H1 (cell line): ENCODE measurements around the gene INTS1. TPM values are rescaled to one million over a fixed set of nuclear protein-coding genes. Genes with fewer than 3 reads are reported as not detected.

Experiments
- CTCF ChIA-PET: fragments of 300-600 bp; sonication (Branson Sonifier 250); formaldehyde crosslinking; loops from one replicate; lab custom pipeline; 2021; ENCODE audit not compliant: partially characterized antibody; lab: Charles Lee
- POLR2A ChIA-PET: fragments of 300-600 bp; sonication (Branson Sonifier 250); formaldehyde crosslinking; loops from one replicate; lab custom pipeline; 2021; ENCODE audit warnings: inconsistent platforms; ENCODE audit not compliant: partially characterized antibody; lab: Charles Lee
- DNase-seq, 2 experiments: peaks; one replicate each; pipeline versions ENCODE4 v3.0.0 to v3.0.0-alpha.2; 2010 to 2022; ENCODE audit warnings: low spot score in 2 of 2, low read depth in 1 of 2, mixed read lengths in 1 of 2
- FAIRE-seq: peaks from 2 replicates; lab custom pipeline; 2011; peaks lifted over from hg19 to GRCh38; lab: Jason Lieb, UNC
- H2AFZ ChIP-seq: 2 replicates; pipeline ENCODE4 v1.8.1; 2012; ENCODE audit warnings: low read length, inconsistent platforms
- H2AK5ac ChIP-seq: 2 replicates; pipeline ENCODE4 v1.6.1; 2013; ENCODE audit warnings: low read depth, low read length
- H2BK120ac ChIP-seq: replicated peaks from 2 replicates; pipeline ENCODE3; 2013; ENCODE audit warnings: low read depth, low read length, inconsistent platforms
- H2BK12ac ChIP-seq: 2 replicates; pipeline ENCODE4 v1.6.1; 2013; ENCODE audit warnings: low read depth, low read length
- H2BK15ac ChIP-seq: 2 replicates; pipeline ENCODE4 v1.6.1; 2013; ENCODE audit warnings: low read length
- H2BK20ac ChIP-seq: 2 replicates; pipeline ENCODE4 v1.6.1; 2013; ENCODE audit warnings: low read length
- H2BK5ac ChIP-seq: 2 replicates; pipeline ENCODE4 v1.6.1; 2013; ENCODE audit warnings: low read depth, low read length
- H3K14ac ChIP-seq: 2 replicates; pipeline ENCODE4 v1.6.1; 2013; ENCODE audit warnings: inconsistent platforms; ENCODE audit not compliant: insufficient read length
- H3K18ac ChIP-seq: 2 replicates; pipeline ENCODE4 v1.6.1; 2013; ENCODE audit warnings: low read length; ENCODE audit errors: extremely low read depth
- H3K23ac ChIP-seq: 2 replicates; pipeline ENCODE4 v1.6.1; 2013; ENCODE audit warnings: inconsistent platforms; ENCODE audit not compliant: insufficient read length
- H3K23me2 ChIP-seq: 2 replicates; pipeline ENCODE4 v1.6.1; 2013; ENCODE audit warnings: low read depth, low read length
- H3K27ac ChIP-seq: 2 replicates; pipeline ENCODE4 v1.6.1; 2011; ENCODE audit warnings: low read depth, low read length, inconsistent platforms
- H3K27me3 ChIP-seq, 4 experiments: replicated peaks in 1 of 4; 1 replicate in 1 of 4; 2 replicates in 3 of 4; pipeline versions ENCODE4 v1.6.1 to v1.8.1; 2011 to 2013; ENCODE audit warnings: low read length in 3 of 4, mild to moderate bottlenecking in 3 of 4, inconsistent platforms in 2 of 4, mixed read lengths in 2 of 4, moderate library complexity in 1 of 4; ENCODE audit not compliant: control insufficient read depth in 3 of 4, insufficient read depth in 3 of 4; ENCODE audit errors: extremely low read depth in 1 of 4
- H3K36me3 ChIP-seq, 4 experiments: 2 replicates each; pipeline versions ENCODE4 v1.6.1 to v1.8.1; 2011 to 2013; ENCODE audit warnings: mild to moderate bottlenecking in 4 of 4, low read length in 3 of 4, moderate library complexity in 2 of 4, control low read depth in 1 of 4, inconsistent platforms in 1 of 4; ENCODE audit not compliant: insufficient read depth in 4 of 4, control insufficient read depth in 2 of 4
- H3K4ac ChIP-seq: replicated peaks from 2 replicates; pipeline ENCODE3; 2013; ENCODE audit warnings: low read length, low read depth, mixed read lengths, inconsistent platforms; ENCODE audit not compliant: insufficient read length
- H3K4me1 ChIP-seq, 4 experiments: replicated peaks in 1 of 4; 1 replicate in 1 of 4; 2 replicates in 3 of 4; pipeline versions ENCODE4 v1.6.1 to v1.8.1; 2011 to 2013; ENCODE audit warnings: low read length in 3 of 4, inconsistent platforms in 2 of 4, mixed read lengths in 1 of 4; ENCODE audit not compliant: insufficient read depth in 4 of 4, control insufficient read depth in 3 of 4
- H3K4me2 ChIP-seq, 2 experiments: 2 replicates each; pipeline versions ENCODE4 v1.6.1 to v1.8.1; 2011 to 2013; ENCODE audit warnings: low read depth in 2 of 2, low read length in 2 of 2, control low read depth in 1 of 2, inconsistent platforms in 1 of 2, mild to moderate bottlenecking in 1 of 2; ENCODE audit not compliant: insufficient read depth in 1 of 2
- H3K4me3 ChIP-seq, 4 experiments: fragments of 200-600, 300-600 bp in 1 of 4; sonication (generic), shearing (Covaris generic), sonication (Bioruptor Twin) in 1 of 4; 2 replicates each; pipeline versions ENCODE4 v1.5.1 to v1.8.1; 2011 to 2016; ENCODE audit warnings: low read length in 4 of 4, low read depth in 3 of 4, control low read depth in 2 of 4, inconsistent platforms in 2 of 4, mild to moderate bottlenecking in 2 of 4, mixed read lengths in 1 of 4, moderate library complexity in 1 of 4; ENCODE audit not compliant: insufficient read depth in 2 of 4; ENCODE audit errors: extremely low read depth in 1 of 4
- H3K56ac ChIP-seq: replicated peaks from 2 replicates; pipeline ENCODE3; 2013; ENCODE audit warnings: low read depth, mild to moderate bottlenecking, mixed read lengths, low read length, inconsistent platforms; ENCODE audit not compliant: insufficient read length
- H3K79me1 ChIP-seq: 2 replicates; pipeline ENCODE4 v1.6.1; 2013; ENCODE audit warnings: low read depth, low read length, control low read depth
- H3K79me2 ChIP-seq, 2 experiments: 2 replicates each; pipeline versions ENCODE4 v1.6.1 to v1.8.1; 2012 to 2013; ENCODE audit warnings: low read length in 2 of 2, mild to moderate bottlenecking in 2 of 2, inconsistent platforms in 1 of 2; ENCODE audit not compliant: insufficient read depth in 2 of 2, control insufficient read depth in 1 of 2
- H3K9ac ChIP-seq, 4 experiments: replicated peaks in 1 of 4; 1 replicate in 1 of 4; 2 replicates in 3 of 4; pipeline versions ENCODE4 v1.6.1 to v1.8.1; 2011 to 2013; ENCODE audit warnings: low read depth in 3 of 4, low read length in 3 of 4, control low read depth in 2 of 4, mild to moderate bottlenecking in 2 of 4, moderate library complexity in 2 of 4, inconsistent platforms in 1 of 4; ENCODE audit errors: extremely low read depth in 1 of 4
- H3K9me3 ChIP-seq, 2 experiments: 2 replicates each; pipeline versions ENCODE4 v1.6.1 to v1.8.1; 2012 to 2013; ENCODE audit warnings: mild to moderate bottlenecking in 2 of 2, moderate library complexity in 2 of 2, control low read depth in 1 of 2, inconsistent platforms in 1 of 2, low read depth in 1 of 2, low read length in 1 of 2, mixed read lengths in 1 of 2; ENCODE audit not compliant: insufficient read depth in 2 of 2
- H4K20me1 ChIP-seq, 2 experiments: replicated peaks in 1 of 2; 2 replicates each; pipeline versions ENCODE3 to v1.8.1; 2011 to 2013; ENCODE audit warnings: inconsistent platforms in 2 of 2, low read length in 2 of 2, mild to moderate bottlenecking in 1 of 2; ENCODE audit not compliant: insufficient read depth in 2 of 2, control insufficient read depth in 1 of 2
- H4K5ac ChIP-seq: 2 replicates; pipeline ENCODE4 v1.6.1; 2013; ENCODE audit warnings: low read length, low read depth, mixed read lengths, inconsistent platforms; ENCODE audit not compliant: insufficient read length
- H4K8ac ChIP-seq: 2 replicates; pipeline ENCODE4 v1.8.0; 2013; ENCODE audit warnings: mild to moderate bottlenecking, moderate library complexity, low read length, inconsistent platforms; ENCODE audit not compliant: insufficient read depth; ENCODE audit errors: extremely low read depth
- H4K91ac ChIP-seq: replicated peaks from 2 replicates; pipeline ENCODE3; 2013; ENCODE audit warnings: low read length, mixed read lengths, inconsistent platforms; ENCODE audit not compliant: insufficient read length
- ATF2 ChIP-seq: IDR thresholded peaks from 2 replicates; pipeline ENCODE4 v1.6.1; 2012; ENCODE audit warnings: low read length, inconsistent platforms
- CTCF ChIP-seq, 3 experiments: IDR thresholded peaks; 1 replicate in 2 of 3; 2 replicates in 1 of 3; pipeline versions ENCODE4 v1.5.1 to v1.6.1; 2011; ENCODE audit warnings: low read length in 3 of 3, mild to moderate bottlenecking in 3 of 3, inconsistent platforms in 2 of 3, low read depth in 1 of 3, moderate library complexity in 1 of 3; ENCODE audit not compliant: insufficient read depth in 1 of 3; ENCODE audit errors: control extremely low read depth in 1 of 3
- POLR2A ChIP-seq, 2 experiments: IDR thresholded peaks; 1 replicate in 1 of 2; 2 replicates in 1 of 2; pipeline ENCODE4 v1.6.1; 2011; ENCODE audit warnings: low read depth in 2 of 2, low read length in 2 of 2, mild to moderate bottlenecking in 2 of 2; ENCODE audit errors: control extremely low read depth in 1 of 2
- RAD21 ChIP-seq, 2 experiments: IDR thresholded peaks in 1 of 2; conservative IDR thresholded peaks in 1 of 2; 2 replicates each; pipeline ENCODE4 v1.6.1; 2011; ENCODE audit warnings: low read depth in 2 of 2, low read length in 2 of 2, improper control_type of control experiment in 1 of 2, inconsistent platforms in 1 of 2, mild to moderate bottlenecking in 1 of 2, moderate library complexity in 1 of 2
- WGBS, 2 experiments: shearing (Covaris generic) in 1 of 2; methylation state at CpG; one replicate each; pipeline versions ENCODE4 v1.1.6 to v1.1.7; 2013 to 2015; ENCODE audit warnings: low lambda C conversion rate in 2 of 2, mixed read lengths in 2 of 2, inconsistent platforms in 1 of 2, low coverage in 1 of 2, missing lambda C conversion rate in 1 of 2; ENCODE audit not compliant: insufficient replicate concordance in 2 of 2, insufficient coverage in 1 of 2, insufficient read length in 1 of 2; ENCODE audit errors: extremely low coverage in 1 of 2, missing lambda C conversion rate in 1 of 2; 5-methylcytosine and 5-hydroxymethylcytosine counted together
- polyA plus RNA-seq, 7 experiments: library from polyadenylated mRNA; depleted of rRNA in 3 of 7; stranded (reverse) in 5 of 7; unstranded in 2 of 7; fragments of >200 nt in 5 of 7; fragments of 200-250 nt in 2 of 7; gene quantifications; 1 replicate in 5 of 7; 2 replicates in 1 of 7; 4 replicates in 1 of 7; pipeline versions ENCODE4 v1.2.1 to v1.2.3, GENCODE V29; 2011 to 2013; ENCODE audit warnings: missing spikeins in 2 of 7, mixed read lengths in 2 of 7
- total RNA-seq: library from RNA; stranded (reverse); fragmentation: NEBNext Ultra II Directional; extraction: Animal tissue kit (Norgen Biotek cat#: 25700); gene quantifications from 2 replicates; pipeline ENCODE4 v1.2.1, GENCODE V29; 2021

The INTS1 gene
- total and polyA plus RNA-seq, 2 of the 8 experiments (the other 6 are each of a cell fraction or from before 2014, with no cell fraction given): 76.9 to 104 TPM

GRCh38 chr7:1544896-1545416, 40.8 kb upstream of the INTS1 start:
- no peak for FAIRE-seq
- no peak for TF ChIP-seq ATF2
- TF ChIP-seq CTCF (IDR thresholded peaks at IDR 0.05; ENCODE audit: control extremely low read depth in 1 of 3, insufficient read depth in 1 of 3, low read depth in 1 of 3, low read length in 3 of 3): no peak
- TF ChIP-seq POLR2A (IDR thresholded peaks at IDR 0.05; ENCODE audit: control extremely low read depth in 1 of 2, low read depth in 2 of 2, low read length in 2 of 2): no peak
- TF ChIP-seq RAD21 (IDR thresholded peaks at IDR 0.05 in 1 of 2, conservative IDR thresholded peaks at IDR 0.05 in 1 of 2; ENCODE audit: low read depth in 2 of 2, low read length in 2 of 2): no peak
- Histone ChIP-seq H2BK20ac (no peak overlapping the region), H3K27me3 (no peaks in the 10 kb centered on the region), H4K5ac (no peak overlapping the region), H3K79me2 (no peaks in the 10 kb centered on the region), H2BK5ac (no peak overlapping the region), H3K9ac (no peak overlapping the region), H3K23ac (no peak overlapping the region), H3K4me3 (no peak overlapping the region), H3K56ac (no peak overlapping the region), H3K23me2 (no peaks in the 10 kb centered on the region), H3K14ac (no peak overlapping the region), H3K4me2 (no peak overlapping the region), H2AK5ac (no peak overlapping the region), H3K4me1 (no peaks in the 10 kb centered on the region), H3K18ac (no peak overlapping the region), H3K36me3 (peaks cover 0 to 9% (median 0%) of the 10 kb centered on the region in 4 experiments; a peak in 4 of 8 replicates), H2BK120ac (no peak overlapping the region), H4K8ac (no peak overlapping the region), H2BK12ac (no peak overlapping the region), H3K4ac (no peak overlapping the region), H2BK15ac (no peak overlapping the region), H3K79me1 (no peaks in the 10 kb centered on the region; the same call in 1 of the 2 replicates), H3K9me3 (no peaks in the 10 kb centered on the region), H2AFZ (no peak overlapping the region), H4K20me1 (peaks cover 0 to 4% of the 10 kb centered on the region in 2 experiments), H3K27ac (no peak overlapping the region; the same call in 1 of the 2 replicates), H4K91ac (no peak overlapping the region)
- 92% methylated on average over 11 of the region's 16 CpGs; no CpG with 5 or more reads in 1 of the 2 experiments for WGBS, 2 experiments
- POLR2A ChIA-PET: interaction anchor here (0.6 to 4.9 kb wide), 6 partner anchors 8 to 289 kb away, joined by 3 to 26 read pairs (median 3); no protein-coding TSS in a partner anchor
- CTCF ChIA-PET: interaction anchor here (0.9 to 3.7 kb wide), 6 partner anchors 9 to 70 kb away, joined by 3 to 15 read pairs (median 4); partner anchors contain the start of gene TMEM184A
- no peak for DNase-seq
